ENCODE data around the gene SCYGR5. TPM values are rescaled to one million over a fixed set of nuclear protein-coding genes. Genes with fewer than 3 reads are reported as not detected.

SCYGR5 gene
- total and polyA plus RNA-seq, 4 donors = not detected

DNA sequence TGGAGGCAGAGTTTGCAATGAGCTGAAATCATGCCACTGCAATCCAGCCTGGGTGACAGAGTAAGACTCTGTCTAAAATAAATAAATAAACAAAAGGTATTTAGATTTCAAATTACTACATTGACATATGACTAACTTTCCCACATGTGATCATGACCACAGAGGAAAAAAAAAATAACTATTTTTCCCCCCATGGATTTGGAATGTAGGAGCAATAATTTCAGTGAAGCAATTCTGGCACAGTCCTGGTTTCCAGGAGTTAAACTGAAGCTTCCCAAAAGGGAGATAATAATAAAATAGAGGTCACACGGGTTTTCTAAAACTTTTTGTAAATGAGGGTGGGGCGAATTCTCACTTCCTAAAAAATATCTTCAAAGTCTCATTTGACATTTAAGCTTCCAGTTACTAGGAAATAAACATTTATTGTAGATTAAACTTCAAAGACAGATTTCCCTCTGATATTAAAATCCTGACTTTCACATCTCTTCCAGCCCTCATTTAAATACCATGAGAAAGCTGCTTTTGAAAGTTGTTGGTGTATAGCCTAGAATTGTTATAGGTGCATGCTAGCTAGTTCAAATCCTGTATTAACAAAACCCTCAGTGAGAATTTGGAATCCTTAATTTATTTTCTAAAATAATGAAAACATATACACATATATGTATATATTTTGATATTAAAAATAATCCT, 30.5 kb downstream of the SCYGR5 start:
- WGBS, 2 donors = 59 to 60% methylated on average over 2 of the region's 2 CpGs
- no peaks in the 10 kb centered on the region for H3K36me3 ChIP-seq (ENCODE audit: control insufficient read depth in 1 of 2, insufficient read depth in 2 of 2, low read length in 1 of 2)
- ATAC-seq (ENCODE audit: low FRiP score) = no peak

DNA sequence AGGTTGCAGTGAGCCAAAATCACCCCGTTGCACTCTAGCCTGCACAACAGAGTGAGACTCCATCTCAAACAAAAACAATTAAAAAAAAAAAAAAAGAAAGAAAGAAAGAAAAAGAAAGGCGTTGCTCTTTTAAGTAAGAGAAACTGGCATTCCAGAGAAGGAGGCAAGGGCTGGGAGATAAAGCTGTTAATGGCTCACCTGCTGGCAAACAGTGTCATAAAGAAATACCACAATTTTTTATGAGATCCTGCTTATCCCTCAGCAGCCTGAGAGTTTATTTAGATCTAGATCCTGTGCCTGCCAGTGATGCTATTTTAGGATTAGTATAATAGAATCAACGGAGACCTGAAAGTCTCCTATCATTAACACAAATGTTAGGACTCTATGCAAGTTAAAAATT, 35.0 kb downstream of the SCYGR5 start:
- Histone ChIP-seq H3K27ac (ENCODE audit: low read depth in 1 of 2, low read length in 2 of 2) (no peak overlapping the region), H3K36me3 (ENCODE audit: control insufficient read depth in 1 of 2, insufficient read depth in 2 of 2, low read length in 1 of 2) (no peaks in the 10 kb centered on the region), H3K4me3 (ENCODE audit: low read length in 2 of 2) (no peak overlapping the region), H3K27me3 (ENCODE audit: control insufficient read depth in 1 of 2, insufficient read depth in 2 of 2, low read length in 1 of 2) (no peaks in the 10 kb centered on the region), H3K9me3 (ENCODE audit: control insufficient read depth, low read length) (peaks cover 1% of the 10 kb centered on the region), H3K4me1 (ENCODE audit: control insufficient read depth in 1 of 2, insufficient read depth in 2 of 2, low read length in 2 of 2) (no peaks in the 10 kb centered on the region)
- DNase-seq (no peak), ATAC-seq (ENCODE audit: low FRiP score) (no peak)
- intact Hi-C loops (cut with DNase I) = no loop called here
- 57 to 67% methylated on average over 3 of the region's 3 CpGs for WGBS, 2 donors

More for the DNA sequence above, 30.5 kb downstream of the SCYGR5 start:
- Histone ChIP-seq H3K27me3 (ENCODE audit: control insufficient read depth in 1 of 2, insufficient read depth in 2 of 2, low read length in 1 of 2) (no peaks in the 10 kb centered on the region), H3K4me1 (ENCODE audit: control insufficient read depth in 1 of 2, insufficient read depth in 2 of 2, low read length in 2 of 2) (no peaks in the 10 kb centered on the region), H3K27ac (ENCODE audit: low read depth in 1 of 2, low read length in 2 of 2) (no peak overlapping the region), H3K9me3 (ENCODE audit: control insufficient read depth, low read length) (peaks cover 1% of the 10 kb centered on the region), H3K4me3 (ENCODE audit: low read length in 2 of 2) (no peak overlapping the region)
- no peak for DNase-seq
- intact Hi-C loops (cut with DNase I) = no loop called here

DNA sequence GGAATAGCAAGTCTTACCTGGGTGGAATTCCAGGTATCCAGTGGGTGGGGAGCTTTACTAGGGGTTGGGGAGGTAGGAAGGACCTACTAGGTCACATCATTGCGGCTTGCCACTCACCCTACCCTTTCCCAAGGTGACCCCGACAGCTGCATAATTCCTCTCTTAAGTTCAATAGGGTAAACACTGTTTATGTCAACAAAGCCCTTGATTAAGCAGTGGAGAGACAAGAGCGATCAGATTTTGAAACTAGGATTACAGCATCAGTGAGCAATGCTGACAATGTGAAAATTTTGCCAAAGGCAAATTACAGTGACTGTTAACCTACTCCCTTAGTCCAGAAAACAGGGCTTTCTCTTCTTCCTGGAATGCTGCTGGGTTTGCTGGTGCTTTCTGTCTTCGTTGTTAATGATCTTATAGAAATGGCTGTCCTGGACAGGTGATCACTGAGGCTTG, 36.7 kb downstream of the SCYGR5 start:
- 57 to 67% methylated on average over 4 of the region's 4 CpGs for WGBS, 2 donors
- intact Hi-C loops (cut with DNase I) = no loop called here
- no peak for DNase-seq
- ATAC-seq (ENCODE audit: low FRiP score) = peak; percentile 41
- H3K27me3 ChIP-seq (ENCODE audit: control insufficient read depth in 1 of 2, insufficient read depth in 2 of 2, low read length in 1 of 2) = no peaks in the 10 kb centered on the region
- H3K4me3 ChIP-seq (ENCODE audit: low read length in 2 of 2) = no peak overlapping the region
- H3K9me3 ChIP-seq (ENCODE audit: control insufficient read depth, low read length) = peaks cover 1% of the 10 kb centered on the region
- H3K27ac ChIP-seq (ENCODE audit: low read depth in 1 of 2, low read length in 2 of 2) = no peak overlapping the region
- H3K4me1 ChIP-seq (ENCODE audit: control insufficient read depth in 1 of 2, insufficient read depth in 2 of 2, low read length in 2 of 2) = no peaks in the 10 kb centered on the region
- no peaks in the 10 kb centered on the region for H3K36me3 ChIP-seq (ENCODE audit: control insufficient read depth in 1 of 2, insufficient read depth in 2 of 2, low read length in 1 of 2)

GRCh38 chr2:227703961-227704360, 37.4 kb downstream of the SCYGR5 start:
- DNase-seq (no peak), ATAC-seq (ENCODE audit: low FRiP score) (no peak)
- Histone ChIP-seq H3K4me1 (ENCODE audit: control insufficient read depth in 1 of 2, insufficient read depth in 2 of 2, low read length in 2 of 2) (no peaks in the 10 kb centered on the region), H3K27me3 (ENCODE audit: control insufficient read depth in 1 of 2, insufficient read depth in 2 of 2, low read length in 1 of 2) (no peaks in the 10 kb centered on the region), H3K9me3 (ENCODE audit: control insufficient read depth, low read length) (peaks cover 1% of the 10 kb centered on the region), H3K36me3 (ENCODE audit: control insufficient read depth in 1 of 2, insufficient read depth in 2 of 2, low read length in 1 of 2) (no peaks in the 10 kb centered on the region), H3K4me3 (ENCODE audit: low read length in 2 of 2) (no peak overlapping the region), H3K27ac (ENCODE audit: low read depth in 1 of 2, low read length in 2 of 2) (no peak overlapping the region)
- intact Hi-C loops (cut with DNase I) = no loop called here
- 82 to 84% methylated on average over 3 of the region's 3 CpGs for WGBS, 2 donors

DNA sequence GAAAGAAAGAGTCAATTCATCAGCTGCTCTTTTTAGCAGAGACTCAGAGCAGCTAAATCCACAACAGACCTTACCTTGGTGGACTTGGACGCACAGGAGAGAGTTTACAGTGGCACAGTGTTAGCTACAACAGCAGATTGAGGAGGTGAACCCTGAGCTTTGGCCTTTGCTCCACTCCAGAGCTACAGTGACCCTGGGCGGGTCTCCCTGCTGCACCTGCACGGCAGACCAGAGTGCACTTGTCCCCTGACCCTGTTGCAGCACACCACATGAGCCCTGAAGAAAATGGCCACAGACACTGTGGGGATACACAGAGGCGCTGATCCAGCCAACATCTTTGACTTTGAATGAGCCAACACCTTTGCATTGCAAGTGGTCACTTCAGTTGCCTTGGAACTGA, 40.3 kb downstream of the SCYGR5 start:
- ATAC-seq (ENCODE audit: low FRiP score) = no peak
- WGBS, 2 donors = 85 to 88% methylated on average over 4 of the region's 4 CpGs
- no peak for DNase-seq
- Histone ChIP-seq H3K9me3 (ENCODE audit: control insufficient read depth, low read length) (no peaks in the 10 kb centered on the region), H3K36me3 (ENCODE audit: control insufficient read depth in 1 of 2, insufficient read depth in 2 of 2, low read length in 1 of 2) (no peaks in the 10 kb centered on the region), H3K4me1 (ENCODE audit: control insufficient read depth in 1 of 2, insufficient read depth in 2 of 2, low read length in 2 of 2) (no peaks in the 10 kb centered on the region), H3K27ac (ENCODE audit: low read depth in 1 of 2, low read length in 2 of 2) (no peak overlapping the region), H3K4me3 (ENCODE audit: low read length in 2 of 2) (no peak overlapping the region), H3K27me3 (ENCODE audit: control insufficient read depth in 1 of 2, insufficient read depth in 2 of 2, low read length in 1 of 2) (no peaks in the 10 kb centered on the region)
- intact Hi-C loops (cut with DNase I) = no loop called here

DNA sequence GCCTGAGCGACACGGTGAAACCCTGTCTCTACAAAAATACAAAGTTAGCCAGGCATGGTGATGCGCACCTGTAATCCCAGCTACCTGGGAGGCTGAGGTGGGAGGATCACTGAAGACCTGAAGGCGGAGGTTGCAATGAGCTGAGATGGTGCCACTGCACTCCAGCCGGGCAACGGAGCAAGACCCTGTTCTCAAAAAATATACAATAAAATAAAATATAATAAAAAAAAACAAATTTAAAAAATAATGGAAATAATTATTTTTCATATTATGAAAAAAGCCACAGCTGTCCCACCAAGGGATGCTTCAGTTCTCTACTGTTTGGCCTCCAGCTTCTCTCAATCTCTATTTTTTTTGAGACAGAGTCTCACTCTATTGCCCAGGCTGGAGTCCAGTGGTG, 40.8 kb downstream of the SCYGR5 start:
- no peak for DNase-seq
- intact Hi-C loops (cut with DNase I) = no loop called here
- H3K27ac ChIP-seq (ENCODE audit: low read depth in 1 of 2, low read length in 2 of 2) = no peak overlapping the region

GRCh38 chr2:227710986-227711385, 44.4 kb downstream of the SCYGR5 start:
- H3K27me3 ChIP-seq (ENCODE audit: control insufficient read depth in 1 of 2, insufficient read depth in 2 of 2, low read length in 1 of 2) = no peaks in the 10 kb centered on the region
- H3K4me3 ChIP-seq (ENCODE audit: low read length in 2 of 2) = no peak overlapping the region
- no peak for ATAC-seq (ENCODE audit: low FRiP score)
- H3K36me3 ChIP-seq (ENCODE audit: control insufficient read depth in 1 of 2, insufficient read depth in 2 of 2, low read length in 1 of 2) = no peaks in the 10 kb centered on the region
- no peak for DNase-seq
- no peaks in the 10 kb centered on the region for H3K9me3 ChIP-seq (ENCODE audit: control insufficient read depth, low read length)
- intact Hi-C loops (cut with DNase I) = no loop called here
- no peak overlapping the region for H3K27ac ChIP-seq (ENCODE audit: low read depth in 1 of 2, low read length in 2 of 2)
- no peaks in the 10 kb centered on the region for H3K4me1 ChIP-seq (ENCODE audit: control insufficient read depth in 1 of 2, insufficient read depth in 2 of 2, low read length in 2 of 2)
- 87 to 92% methylated on average over 7 of the region's 7 CpGs for WGBS, 2 donors

More for the DNA sequence above, 40.8 kb downstream of the SCYGR5 start:
- H3K9me3 ChIP-seq (ENCODE audit: control insufficient read depth, low read length) = no peaks in the 10 kb centered on the region
- ATAC-seq (ENCODE audit: low FRiP score) = no peak
- no peak overlapping the region for H3K4me3 ChIP-seq (ENCODE audit: low read length in 2 of 2)
- H3K36me3 ChIP-seq (ENCODE audit: control insufficient read depth in 1 of 2, insufficient read depth in 2 of 2, low read length in 1 of 2) = no peaks in the 10 kb centered on the region
- H3K27me3 ChIP-seq (ENCODE audit: control insufficient read depth in 1 of 2, insufficient read depth in 2 of 2, low read length in 1 of 2) = no peaks in the 10 kb centered on the region
- 81 to 91% methylated on average over 6 of the region's 6 CpGs for WGBS, 2 donors
- no peaks in the 10 kb centered on the region for H3K4me1 ChIP-seq (ENCODE audit: control insufficient read depth in 1 of 2, insufficient read depth in 2 of 2, low read length in 2 of 2)

DNA sequence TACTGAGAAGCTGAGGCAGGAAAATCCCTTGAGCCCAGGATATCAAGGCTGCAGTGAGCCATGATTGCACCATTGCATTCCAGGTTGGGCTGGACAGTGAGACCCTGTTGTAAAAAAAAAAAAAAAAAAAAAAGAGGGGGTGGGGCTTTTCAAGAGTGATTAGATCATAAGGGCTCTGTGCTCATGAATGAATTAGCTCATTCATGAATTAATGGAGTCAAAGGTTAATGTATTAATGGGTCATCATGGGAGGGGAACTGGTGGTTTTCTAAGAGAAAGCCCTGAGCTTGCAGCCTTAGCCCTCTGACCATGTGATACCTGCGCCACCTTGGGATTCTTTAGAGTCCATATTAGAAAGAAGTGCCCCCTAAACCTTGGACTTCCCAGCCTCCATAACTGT, 46.7 kb downstream of the SCYGR5 start:
- Histone ChIP-seq H3K36me3 (ENCODE audit: control insufficient read depth in 1 of 2, insufficient read depth in 2 of 2, low read length in 1 of 2) (no peaks in the 10 kb centered on the region), H3K9me3 (ENCODE audit: control insufficient read depth, low read length) (no peaks in the 10 kb centered on the region), H3K27me3 (ENCODE audit: control insufficient read depth in 1 of 2, insufficient read depth in 2 of 2, low read length in 1 of 2) (no peaks in the 10 kb centered on the region), H3K4me1 (ENCODE audit: control insufficient read depth in 1 of 2, insufficient read depth in 2 of 2, low read length in 2 of 2) (no peaks in the 10 kb centered on the region), H3K27ac (ENCODE audit: low read depth in 1 of 2, low read length in 2 of 2) (no peak overlapping the region), H3K4me3 (ENCODE audit: low read length in 2 of 2) (no peak overlapping the region)
- intact Hi-C loops (cut with DNase I) = no loop called here
- DNase-seq (no peak), ATAC-seq (ENCODE audit: low FRiP score) (no peak)
- WGBS, 2 donors = 46 to 100% methylated on average over 1 of the region's 1 CpG

- H3K36me3 ChIP-seq (ENCODE audit: control insufficient read depth in 1 of 2, insufficient read depth in 2 of 2, low read length in 1 of 2) = no peaks in the 10 kb centered on the region
- ATAC-seq (ENCODE audit: low FRiP score) (no peak), DNase-seq (no peak)
- H3K4me1 ChIP-seq (ENCODE audit: control insufficient read depth in 1 of 2, insufficient read depth in 2 of 2, low read length in 2 of 2) = no peaks in the 10 kb centered on the region
- intact Hi-C loops (cut with DNase I) = loop anchor here in 1 of 2 donors (5.0 kb wide), 1 partner anchor 309 kb away; no protein-coding TSS in a partner anchor
- H3K27me3 ChIP-seq (ENCODE audit: control insufficient read depth in 1 of 2, insufficient read depth in 2 of 2, low read length in 1 of 2) = no peaks in the 10 kb centered on the region
- WGBS, 2 donors = 94 to 99% methylated on average over 2 of the region's 2 CpGs
- H3K9me3 ChIP-seq (ENCODE audit: control insufficient read depth, low read length) = no peaks in the 10 kb centered on the region
- no peak overlapping the region for H3K4me3 ChIP-seq (ENCODE audit: low read length in 2 of 2)
- H3K27ac ChIP-seq (ENCODE audit: low read depth in 1 of 2, low read length in 2 of 2) = no peak overlapping the region
Observed at GRCh38 chr2:227716501-227716900, 49.9 kb downstream of the SCYGR5 start.

All from aorta (tissue), 5 donors.